Kidney epithelial cell (primary cell): ENCODE measurements around the gene TNIP1. TPM values are rescaled to one million over a fixed set of nuclear protein-coding genes. Genes with fewer than 3 reads are reported as not detected.

Source experiments
- DNase-seq: peaks from one replicate; pipeline ENCODE4 v3.0.0-alpha.2; 2010; ENCODE audit warnings: low read depth
- H3K27me3 ChIP-seq: 2 replicates; pipeline ENCODE4 v1.6.0; 2011; ENCODE audit warnings: low read length; ENCODE audit not compliant: control insufficient read depth, insufficient read depth
- H3K36me3 ChIP-seq: 2 replicates; pipeline ENCODE4 v1.5.1; 2011; ENCODE audit warnings: low read length; ENCODE audit not compliant: control insufficient read depth, insufficient read depth
- H3K4me3 ChIP-seq: 2 replicates; pipeline ENCODE4 v1.5.1; 2011; ENCODE audit warnings: low read depth, mild to moderate bottlenecking, control low read depth, low read length
- total RNA-seq: library from RNA; depleted of rRNA; stranded (reverse); fragments of >200 nt; gene quantifications from 2 replicates; pipeline ENCODE4 v1.2.3, GENCODE V29; 2015
- TF ChIP-seq, protein P1 (sequence below): IDR thresholded peaks from 2 replicates; pipeline ENCODE4 v1.5.1; 2011; ENCODE audit warnings: mild to moderate bottlenecking, moderate library complexity, low read length, control low read depth, inconsistent platforms; ENCODE audit not compliant: insufficient read depth, poor library complexity, severe bottlenecking

TNIP1 gene
- total RNA-seq, 1 donor from 2014 or later, result 454 TPM

DNA sequence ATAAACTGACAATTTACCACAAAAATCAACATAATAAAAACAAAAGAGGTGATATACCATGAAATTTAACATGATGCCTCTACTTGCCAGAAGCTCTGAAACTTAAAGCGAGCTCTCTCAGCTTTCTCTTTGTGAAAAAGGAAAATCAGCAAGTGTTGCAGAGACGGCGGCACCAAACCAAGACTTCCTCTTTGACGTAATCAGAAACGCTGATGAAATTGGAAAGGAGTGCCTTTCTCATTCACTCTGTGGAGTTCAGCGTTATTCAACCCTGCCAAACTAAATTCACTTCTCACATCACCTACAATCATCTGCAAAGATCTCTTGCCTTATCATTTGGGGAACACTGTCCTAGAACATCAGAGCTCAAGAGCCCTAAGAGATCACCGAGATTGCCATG lies 44.6 kb upstream of the TNIP1 start:
- no peak overlapping the region for H3K4me3 ChIP-seq
- no peak for DNase-seq
- H3K36me3 ChIP-seq, result no peaks in the 10 kb centered on the region
- TF ChIP-seq, protein P1, sequence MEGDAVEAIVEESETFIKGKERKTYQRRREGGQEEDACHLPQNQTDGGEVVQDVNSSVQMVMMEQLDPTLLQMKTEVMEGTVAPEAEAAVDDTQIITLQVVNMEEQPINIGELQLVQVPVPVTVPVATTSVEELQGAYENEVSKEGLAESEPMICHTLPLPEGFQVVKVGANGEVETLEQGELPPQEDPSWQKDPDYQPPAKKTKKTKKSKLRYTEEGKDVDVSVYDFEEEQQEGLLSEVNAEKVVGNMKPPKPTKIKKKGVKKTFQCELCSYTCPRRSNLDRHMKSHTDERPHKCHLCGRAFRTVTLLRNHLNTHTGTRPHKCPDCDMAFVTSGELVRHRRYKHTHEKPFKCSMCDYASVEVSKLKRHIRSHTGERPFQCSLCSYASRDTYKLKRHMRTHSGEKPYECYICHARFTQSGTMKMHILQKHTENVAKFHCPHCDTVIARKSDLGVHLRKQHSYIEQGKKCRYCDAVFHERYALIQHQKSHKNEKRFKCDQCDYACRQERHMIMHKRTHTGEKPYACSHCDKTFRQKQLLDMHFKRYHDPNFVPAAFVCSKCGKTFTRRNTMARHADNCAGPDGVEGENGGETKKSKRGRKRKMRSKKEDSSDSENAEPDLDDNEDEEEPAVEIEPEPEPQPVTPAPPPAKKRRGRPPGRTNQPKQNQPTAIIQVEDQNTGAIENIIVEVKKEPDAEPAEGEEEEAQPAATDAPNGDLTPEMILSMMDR, result no peak
- H3K27me3 ChIP-seq, result no peaks in the 10 kb centered on the region

DNA sequence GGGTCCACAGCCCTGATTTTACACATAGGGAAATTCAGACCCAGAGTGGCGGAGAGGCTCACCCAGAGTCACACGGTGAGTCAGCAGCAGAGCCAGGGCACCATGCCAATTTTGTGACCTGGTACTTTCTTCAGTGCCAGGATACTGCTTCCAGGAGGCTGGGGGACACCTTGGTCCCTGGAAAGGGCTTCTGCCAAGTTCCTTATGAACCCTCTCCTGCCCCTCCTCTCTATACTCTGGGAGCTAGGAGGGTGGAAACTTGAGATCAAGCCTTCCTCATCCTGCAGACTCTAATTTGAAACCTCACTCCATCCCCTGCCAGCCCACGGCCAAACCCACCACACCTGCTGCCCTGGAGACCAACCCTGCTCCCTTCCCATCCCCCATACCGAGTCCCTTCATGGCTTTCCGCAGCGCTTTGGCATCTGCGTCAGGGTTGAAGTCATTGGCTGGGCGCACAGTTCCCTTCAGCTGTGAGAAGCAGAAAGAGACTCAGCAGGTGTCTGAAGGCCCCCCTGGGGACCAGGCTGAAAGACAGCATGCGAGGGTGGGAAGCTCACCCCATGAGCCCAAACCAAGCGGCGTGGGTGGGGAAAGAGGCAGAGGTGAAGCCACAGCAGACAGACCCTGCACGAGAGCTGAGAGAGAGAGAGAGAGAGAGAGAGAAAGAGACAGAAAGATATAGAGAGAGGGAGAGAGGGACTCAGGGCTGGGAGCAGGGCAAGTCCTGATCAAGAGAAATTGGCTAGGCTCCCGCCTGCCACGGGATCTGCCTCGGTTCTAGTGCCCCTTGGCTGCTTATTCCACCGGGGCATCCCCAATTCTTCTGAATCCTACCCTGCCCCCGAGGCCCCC lies 43.3 kb upstream of the TNIP1 start:
- H3K4me3 ChIP-seq, result no peak overlapping the region
- no peaks in the 10 kb centered on the region for H3K36me3 ChIP-seq
- TF ChIP-seq, protein P1, result no peak
- H3K27me3 ChIP-seq, result no peaks in the 10 kb centered on the region
- DNase-seq, result no peak

DNA sequence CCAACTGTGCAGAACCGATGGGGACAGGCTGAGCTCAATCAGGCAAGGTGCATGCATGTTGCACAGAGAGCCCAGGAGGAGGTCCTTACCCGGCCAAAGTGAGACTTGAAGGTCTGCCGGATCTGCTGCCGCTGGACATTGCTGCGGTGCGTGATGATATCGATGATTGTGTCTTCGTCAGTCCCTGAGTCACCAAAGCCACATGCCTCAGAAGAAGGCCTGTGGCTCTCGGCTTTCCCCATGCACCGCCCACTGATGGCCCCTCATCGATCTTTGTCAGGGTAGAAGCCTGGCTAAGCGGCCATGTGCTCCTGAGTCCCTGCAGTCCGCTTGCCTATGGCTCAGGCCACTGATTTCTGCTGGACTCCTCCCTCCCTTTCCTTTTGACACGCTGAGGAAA lies 42.0 kb upstream of the TNIP1 start:
- TF ChIP-seq, protein P1, result no peak
- Histone ChIP-seq H3K27me3 (no peaks in the 10 kb centered on the region), H3K36me3 (no peaks in the 10 kb centered on the region), H3K4me3 (no peak overlapping the region)
- DNase-seq, result no peak

- Histone ChIP-seq H3K4me3 (no peak overlapping the region), H3K36me3 (no peaks in the 10 kb centered on the region), H3K27me3 (no peaks in the 10 kb centered on the region)
- no peak for DNase-seq
- TF ChIP-seq, protein P1, result no peak
Measured at GRCh38 chr5:151121665-151122064, 40.8 kb upstream of the TNIP1 start.

GRCh38 chr5:151121095-151121494 lies 40.3 kb upstream of the TNIP1 start:
- TF ChIP-seq, protein P1, result no peak
- H3K4me3 ChIP-seq, result no peak overlapping the region
- H3K27me3 ChIP-seq, result no peaks in the 10 kb centered on the region
- DNase-seq, result no peak
- H3K36me3 ChIP-seq, result no peaks in the 10 kb centered on the region
